Stimulated activated CD4-positive, alpha-beta T cell treated with anti-CD3 and anti-CD28 coated beads, TNF-alpha, amount 100 ng/mL, for 1 hour (primary cell): ENCODE results near the gene HMGCS1.
"Not testable (repeated sequence)": the region's sequence is repeated elsewhere in the genome, so short reads cannot be mapped to it uniquely, and the experiment has no call there.

Experiments used
- DNase-seq, 3 donors: peaks; one replicate each; pipeline ENCODE4 v3.0.0-alpha.2; 2020; ENCODE audit warnings: low read depth in 3 of 3, low spot score in 1 of 3

HMGCS1 gene

DNA sequence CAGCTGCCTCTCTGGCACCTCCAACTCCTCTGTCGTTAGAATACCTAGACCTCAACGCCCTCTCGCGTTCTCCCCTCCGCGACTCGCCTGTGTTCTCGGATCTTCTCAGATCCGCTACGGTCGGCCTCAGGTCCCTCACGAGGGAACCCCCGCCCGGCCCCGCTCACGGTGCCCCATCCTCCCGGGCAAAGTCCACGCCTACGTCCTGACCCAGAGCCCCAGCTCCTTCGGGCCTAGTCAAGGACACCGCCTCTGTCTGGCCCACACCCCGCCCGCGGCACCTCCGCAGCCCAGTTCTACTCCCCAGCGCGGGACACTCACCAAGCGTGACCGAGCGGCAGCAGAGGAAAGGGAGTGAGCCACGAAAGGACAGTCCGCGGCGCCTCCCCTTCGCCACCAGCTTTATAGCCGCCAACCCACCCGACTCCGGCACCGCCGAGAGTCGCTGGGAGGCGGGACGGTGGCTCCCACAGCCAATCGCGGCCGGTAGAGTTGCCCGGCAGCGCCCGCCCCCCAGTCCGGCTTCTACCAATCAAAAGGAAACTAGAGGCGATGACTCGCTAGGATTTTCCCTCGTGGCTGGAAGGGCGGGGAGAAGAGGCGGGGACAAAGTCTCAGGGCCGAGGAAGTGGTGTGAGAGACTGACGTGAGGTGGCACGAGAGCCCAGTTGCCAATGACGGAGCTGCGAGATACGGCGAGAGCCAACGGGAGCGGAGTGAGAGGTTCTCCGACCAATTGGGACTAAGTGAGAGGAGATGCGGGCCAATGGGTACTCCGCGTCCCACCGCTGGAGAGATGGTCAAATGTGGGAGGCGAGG is at the start of gene HMGCS1:
Gene HMGCS1 (minus strand): TSS at position 378 of the 819 bp plus-strand sequence. CDS start 14,447 bp downstream, outside the sequence.
- peak; percentile 90 to 95 (median 95) for DNase-seq

DNA sequence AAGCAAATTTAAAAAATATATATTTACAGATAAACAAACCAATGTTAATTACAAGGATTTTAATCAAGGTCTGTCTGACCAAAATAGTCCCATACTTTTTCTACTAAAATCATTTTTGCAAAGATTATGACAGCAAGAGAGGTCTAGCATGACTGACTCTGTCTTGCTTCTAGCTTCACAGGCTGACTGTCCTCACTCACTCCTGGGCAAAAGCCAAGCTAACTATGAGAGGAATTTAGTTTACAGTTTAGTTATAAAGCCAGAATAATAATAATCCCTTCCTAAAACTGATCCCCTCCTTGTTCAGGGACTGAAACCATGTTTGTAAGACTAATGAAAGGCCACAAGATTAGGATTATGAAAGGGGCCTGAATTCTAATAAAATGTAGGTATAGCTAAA is 45.5 kb upstream of the HMGCS1 start:
- DNase-seq: no peak

DNA sequence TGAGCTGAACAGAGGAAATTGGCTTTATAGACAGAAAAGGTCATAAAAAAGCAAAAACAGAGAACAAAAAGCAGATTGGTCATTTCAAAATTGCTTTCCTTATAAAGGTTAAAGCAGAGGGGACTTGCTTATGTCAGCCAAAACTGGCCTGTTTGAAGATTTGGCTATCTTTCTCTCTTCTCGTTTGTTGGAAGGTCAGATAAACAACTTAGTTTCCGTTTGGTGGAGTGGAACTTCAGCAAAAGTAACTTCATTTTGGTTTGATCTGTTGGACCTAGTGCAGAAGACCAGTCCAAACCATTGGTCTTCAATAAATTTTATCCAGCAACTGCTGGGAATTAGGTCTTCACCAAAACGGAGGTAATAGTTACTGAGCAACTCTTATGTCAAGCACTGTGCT is 45.1 kb upstream of the HMGCS1 start:
- no peak for DNase-seq

DNA sequence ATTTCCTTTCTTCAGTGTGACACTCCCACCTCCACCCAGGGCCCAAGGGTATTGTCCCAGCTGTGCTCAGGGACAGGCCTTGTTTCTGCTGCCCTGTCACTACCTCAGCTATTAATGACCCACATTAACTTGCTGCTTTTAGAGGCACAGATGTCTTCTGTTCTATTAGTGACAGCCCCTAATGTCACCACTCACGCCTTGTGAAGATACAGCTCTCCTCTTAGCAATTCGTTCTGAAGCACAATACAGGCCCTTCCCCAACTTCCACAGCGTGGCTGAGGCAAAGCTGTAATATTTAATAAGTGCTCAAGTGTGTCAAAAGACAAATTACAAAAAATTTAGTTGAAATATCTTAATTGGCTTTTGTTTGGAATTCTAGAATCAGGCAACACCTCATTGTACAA is 44.7 kb upstream of the HMGCS1 start:
- DNase-seq: no peak

DNA sequence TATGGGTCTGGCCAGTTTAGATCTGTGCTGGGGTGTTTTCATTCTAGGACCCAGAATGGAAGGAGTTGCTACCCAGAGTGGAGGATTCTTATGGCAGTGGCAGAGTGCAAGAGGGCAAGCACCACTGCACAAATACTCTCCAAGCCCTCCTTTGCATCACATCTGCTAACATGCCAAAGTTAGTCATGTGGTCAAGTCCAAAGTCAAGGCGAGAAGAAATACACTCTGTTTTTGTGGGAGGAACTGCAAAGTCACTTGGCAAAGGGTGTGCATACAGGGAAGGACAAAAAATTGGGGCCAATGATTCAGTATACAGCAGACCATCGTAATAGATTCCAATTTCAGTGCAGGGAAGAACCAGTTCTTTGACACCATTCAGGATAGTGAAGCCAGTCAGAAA is 43.9 kb upstream of the HMGCS1 start:
- DNase-seq: no peak

DNA sequence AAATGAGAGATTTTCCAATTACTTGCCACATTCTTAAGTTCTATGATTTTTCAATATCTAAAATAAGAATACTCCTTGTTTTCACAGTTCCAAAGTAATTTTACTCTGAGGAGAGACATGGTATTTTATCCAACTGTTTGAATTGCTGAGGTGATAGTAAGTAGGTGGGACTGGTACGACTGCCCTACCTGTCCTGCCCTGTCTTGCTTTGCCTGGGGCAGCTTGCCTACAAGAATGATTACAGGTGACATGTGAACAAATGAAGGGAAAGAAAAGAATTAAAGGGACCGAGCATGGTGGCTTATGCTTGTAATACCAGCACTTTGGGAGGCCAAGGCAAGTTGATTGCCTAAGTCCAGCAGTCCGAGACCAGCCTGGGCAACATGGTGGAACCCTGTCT is 41.6 kb upstream of the HMGCS1 start:
- no peak for DNase-seq

DNA sequence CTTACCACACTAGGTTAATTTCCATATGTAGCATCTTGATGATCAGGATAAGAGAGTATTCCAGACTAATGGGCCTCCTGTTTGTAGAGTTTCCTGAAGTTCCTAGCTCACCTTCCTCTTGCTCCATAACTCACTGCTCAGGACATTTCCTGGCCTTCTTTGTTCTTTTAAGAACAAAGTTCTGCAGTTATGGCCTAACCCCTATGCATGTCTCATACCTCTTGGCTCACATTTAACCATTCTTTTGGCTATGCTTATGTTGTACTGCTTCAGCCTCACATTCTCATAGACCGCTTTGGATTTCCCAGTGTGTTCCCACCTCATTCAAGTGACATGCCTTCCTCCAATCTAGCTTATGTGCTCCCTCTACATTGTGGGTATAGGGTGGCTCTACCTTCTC is 40.5 kb upstream of the HMGCS1 start:
- no peak for DNase-seq

DNA sequence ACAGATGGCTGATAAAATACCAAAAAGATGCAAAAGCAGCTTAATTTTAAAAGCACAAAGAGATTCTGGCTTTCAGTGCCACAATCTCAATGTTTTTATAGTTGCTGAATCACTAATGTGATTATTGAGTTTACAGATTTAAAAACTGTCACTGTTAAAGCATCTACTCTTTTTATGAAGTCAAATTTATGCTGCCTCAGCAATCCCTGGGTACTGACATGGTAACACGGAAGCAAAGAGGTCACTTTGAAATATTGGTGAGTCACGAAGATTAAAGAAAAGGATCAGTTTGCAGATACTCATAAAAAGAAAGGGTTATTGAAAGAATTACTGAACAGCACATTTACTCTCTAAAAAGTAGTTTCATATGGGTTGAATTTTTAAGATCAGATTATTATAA is 39.7 kb upstream of the HMGCS1 start:
- DNase-seq: no peak

DNA sequence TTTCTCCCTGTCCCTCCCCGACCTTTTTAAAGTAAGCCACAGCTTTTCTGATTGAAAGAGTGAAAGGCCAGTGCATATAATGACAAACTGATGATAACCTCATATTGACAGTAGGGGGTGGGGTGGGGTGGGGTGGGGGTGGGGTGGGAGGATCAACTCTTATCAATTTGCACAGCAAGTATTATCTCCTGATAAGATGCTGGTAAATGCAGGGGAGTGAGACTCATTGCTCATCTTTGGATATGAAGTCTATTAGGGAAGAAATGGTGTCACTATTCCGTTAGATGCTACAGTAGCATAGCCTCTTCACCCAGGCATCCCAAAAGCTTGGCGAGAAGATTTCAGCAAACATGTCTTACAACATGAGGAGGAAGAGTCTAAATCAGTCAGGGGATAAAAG is 38.9 kb upstream of the HMGCS1 start:
- no peak for DNase-seq

DNA sequence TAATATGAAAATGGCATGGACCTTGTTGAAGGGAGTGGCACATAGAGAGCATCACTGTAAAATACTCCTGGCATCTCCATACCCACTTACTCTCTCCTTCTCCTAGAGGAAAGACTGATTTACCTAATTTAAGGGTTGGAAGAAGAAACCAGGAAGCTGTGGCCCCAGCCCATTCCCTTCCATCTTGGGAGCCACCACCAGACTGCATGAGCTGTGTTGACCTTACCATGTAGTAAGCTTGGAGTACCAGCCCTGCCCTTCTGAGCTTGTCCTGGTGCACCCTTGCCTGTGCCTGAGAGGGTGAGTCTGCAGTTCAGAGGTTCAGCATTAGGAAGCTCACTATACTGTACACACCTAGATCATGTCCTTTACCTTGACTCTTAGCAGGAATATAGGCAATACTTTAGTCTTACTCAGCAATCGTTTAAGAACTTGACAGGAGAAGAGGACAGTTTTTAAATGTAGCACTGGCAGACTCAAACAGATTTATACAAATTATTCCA is 35.7 kb upstream of the HMGCS1 start:
- no peak for DNase-seq

DNA sequence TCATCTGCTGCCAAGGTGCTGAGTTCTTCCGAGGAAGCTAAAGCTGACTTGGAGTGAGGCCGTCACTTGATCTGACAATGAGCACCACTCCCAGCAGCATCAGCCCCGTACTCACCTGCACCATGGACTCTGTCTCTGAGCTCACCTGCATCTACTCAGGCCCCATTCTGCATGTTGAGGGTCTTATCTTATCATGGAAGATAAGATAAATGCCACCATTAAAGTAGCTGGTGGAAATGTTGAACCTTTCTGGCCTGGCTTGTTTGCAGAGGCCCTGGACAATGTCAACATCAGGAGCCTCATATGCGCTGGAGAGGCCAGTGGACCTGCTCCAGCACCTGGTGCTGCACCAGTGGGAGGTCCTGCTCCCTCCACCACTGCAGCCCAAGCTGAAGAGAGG is 35.0 kb upstream of the HMGCS1 start:
- no peak for DNase-seq

DNA sequence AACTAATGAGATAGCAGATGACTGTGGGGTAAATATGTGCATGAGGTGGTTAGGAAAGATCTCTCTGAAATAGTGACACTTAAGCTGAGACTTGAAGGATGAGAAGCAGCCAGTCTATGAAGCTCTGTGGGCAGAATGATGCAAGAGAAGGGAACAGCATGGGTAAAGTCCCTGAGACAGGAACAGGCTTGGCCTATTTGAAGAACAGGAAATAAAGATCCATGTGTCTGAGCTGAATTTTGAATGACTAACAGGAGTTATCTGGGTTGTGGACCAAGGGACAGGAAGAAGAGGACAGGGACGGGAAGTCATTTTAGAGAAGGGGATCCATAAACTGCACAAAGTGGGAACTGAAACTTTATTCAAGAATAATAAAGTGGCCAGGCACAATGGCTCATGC is 25.6 kb upstream of the HMGCS1 start:
- no peak for DNase-seq

DNA sequence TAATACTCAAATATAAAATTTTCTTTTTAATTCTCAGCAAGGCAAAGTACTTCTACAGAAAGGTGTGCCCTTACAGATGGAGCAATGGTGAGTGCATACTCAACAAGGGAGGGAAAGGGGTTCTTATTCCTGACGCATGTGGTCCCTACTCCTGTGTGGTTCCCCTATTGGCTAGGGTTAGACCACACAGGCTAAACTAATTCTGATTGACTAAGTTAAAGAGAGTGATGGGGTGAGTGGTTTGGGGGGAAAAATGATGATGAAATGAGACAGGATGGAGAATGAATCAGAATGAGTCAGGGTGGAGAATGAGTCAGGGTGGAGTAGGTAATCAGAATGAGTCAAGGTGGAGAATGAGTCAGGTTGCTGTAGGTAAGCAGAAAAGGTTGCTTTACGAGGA is 22.9 kb upstream of the HMGCS1 start:
- DNase-seq: no peak

DNA sequence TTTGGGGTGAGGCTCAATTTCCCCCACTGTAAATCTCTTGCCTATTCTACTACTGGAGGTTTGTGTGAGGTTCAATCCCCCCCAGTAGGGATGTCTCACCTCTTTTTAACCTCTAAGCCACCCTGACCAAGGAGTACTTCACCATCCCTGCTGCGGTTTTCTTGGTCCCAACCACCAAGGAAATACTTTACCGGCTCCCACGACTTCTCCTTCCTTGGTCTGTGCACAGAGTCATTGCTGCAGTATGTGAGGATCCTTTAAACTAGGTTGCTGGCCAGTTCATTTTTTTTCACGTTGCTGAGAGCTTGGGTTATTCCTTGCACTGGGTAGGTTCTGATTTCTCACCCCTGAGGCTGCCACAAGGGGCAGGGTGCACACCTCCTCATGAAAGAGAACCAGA is 22.5 kb upstream of the HMGCS1 start:
- DNase-seq: no peak

DNA sequence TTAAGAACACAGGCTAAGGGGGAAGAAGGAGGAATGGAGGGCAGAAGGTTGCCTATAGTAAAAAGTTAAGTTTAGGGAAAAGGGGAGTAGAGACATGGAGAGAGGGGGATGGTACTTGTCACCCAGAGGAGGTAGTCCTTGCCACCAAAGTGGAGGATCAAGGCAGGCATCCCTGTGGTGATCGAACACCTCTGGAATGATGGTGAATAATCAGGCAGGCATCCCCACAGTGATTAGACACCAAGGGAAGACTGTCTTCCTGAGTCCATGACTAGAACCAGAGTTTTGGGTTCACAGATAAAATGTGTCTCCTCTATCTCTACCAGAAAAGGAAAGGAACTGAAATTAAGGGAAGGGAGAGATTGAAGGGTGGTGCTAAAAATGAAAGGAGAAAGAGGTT is 19.2 kb upstream of the HMGCS1 start:
- DNase-seq: no peak

DNA sequence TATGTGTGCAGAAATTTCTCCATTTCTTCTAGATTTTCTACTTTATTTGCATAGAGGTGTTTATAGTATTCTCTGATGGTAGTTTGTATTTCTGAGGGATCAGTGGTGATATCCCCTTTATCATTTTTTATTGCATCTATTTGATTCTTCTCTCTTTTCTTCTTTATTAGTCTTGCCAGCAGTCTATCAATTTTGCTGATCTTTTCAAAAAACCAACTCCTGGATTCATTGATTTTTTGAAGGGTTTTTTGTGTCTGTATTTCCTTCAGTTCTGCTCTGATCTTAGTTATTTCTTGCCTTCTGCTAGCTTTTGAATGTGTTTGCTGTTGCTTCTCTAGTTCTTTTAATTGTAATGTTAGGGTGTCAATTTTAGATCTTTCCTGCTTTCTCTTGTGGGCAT is 12.4 kb upstream of the HMGCS1 start:
- not testable (repeated sequence) for DNase-seq

DNA sequence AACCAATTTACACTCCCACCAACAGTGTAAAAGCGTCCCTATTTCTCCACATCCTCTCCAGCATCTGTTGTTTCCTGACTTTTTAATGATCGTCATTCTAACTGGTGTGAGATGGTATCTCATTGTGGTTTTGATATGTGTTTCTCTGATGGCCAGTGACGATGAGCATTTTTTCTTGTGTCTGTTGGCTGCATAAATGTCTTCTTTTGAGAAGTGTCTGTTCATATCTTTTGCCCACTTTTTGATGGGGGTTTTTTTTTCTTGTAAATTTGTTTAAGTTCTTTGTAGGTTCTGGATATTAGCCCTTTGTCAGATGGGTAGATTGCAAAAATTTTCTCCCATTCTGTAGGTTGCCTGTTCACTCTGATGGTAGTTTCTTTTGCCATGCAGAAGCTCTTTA is 10.3 kb upstream of the HMGCS1 start:
- not testable (repeated sequence) for DNase-seq

DNA sequence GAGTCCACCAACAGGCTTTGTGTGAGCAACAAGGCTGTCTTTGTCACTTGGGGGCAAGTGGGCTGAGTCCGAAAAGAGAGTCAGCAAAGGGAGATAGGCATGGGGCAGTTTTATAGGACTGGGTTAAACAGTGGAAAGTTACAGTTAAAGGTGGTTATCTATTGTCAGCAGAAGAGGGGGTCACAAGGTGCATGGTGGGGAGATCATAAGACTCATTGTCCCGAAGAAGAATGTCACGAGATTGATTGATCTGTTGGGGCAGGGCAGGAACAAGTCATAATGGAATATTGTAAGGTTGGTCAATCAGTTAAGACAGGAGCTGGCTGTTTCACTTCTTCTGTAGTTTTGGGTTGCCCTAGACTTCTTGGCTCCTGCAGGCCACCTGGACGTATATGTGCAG is 7.6 kb upstream of the HMGCS1 start:
- DNase-seq: no peak

DNA sequence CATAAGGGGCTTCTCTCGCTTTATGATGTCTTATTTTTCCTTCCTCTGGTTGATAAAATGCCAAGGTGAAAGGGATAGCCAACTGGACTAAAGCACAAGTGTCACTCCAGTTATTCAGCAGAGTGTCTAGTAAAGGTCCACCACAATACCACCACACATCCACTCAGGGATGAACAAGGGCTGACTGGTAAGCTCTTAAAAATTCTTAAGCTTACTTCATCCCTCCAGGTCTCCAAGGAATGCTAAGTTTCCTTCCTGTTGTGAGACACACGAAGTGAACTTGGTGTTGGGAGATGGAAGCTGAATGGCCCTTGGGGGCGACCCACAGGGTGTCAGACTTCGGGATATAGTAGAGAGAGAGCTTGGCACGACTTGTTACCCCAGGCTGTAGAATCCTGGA is 3.2 kb upstream of the HMGCS1 start:
- no peak for DNase-seq

DNA sequence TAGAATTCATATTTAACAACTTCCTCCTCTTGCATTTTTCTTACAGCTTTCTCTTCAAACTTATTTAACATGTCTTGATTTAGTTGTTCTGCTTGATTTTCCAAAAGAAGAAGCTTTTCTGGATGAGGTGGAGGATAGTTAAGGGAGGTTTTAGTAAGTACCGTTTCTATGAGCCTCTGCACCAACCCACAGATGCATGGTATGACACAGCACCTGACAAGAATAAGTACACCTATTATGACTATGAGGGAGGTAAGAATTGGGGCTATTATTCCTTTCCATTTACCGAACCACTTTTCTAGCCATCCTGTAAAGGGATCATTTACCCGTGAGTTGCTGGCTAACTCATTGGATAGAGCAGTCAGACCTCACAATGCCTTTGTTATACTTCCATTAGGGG is 2.5 kb upstream of the HMGCS1 start:
- no peak for DNase-seq

DNA sequence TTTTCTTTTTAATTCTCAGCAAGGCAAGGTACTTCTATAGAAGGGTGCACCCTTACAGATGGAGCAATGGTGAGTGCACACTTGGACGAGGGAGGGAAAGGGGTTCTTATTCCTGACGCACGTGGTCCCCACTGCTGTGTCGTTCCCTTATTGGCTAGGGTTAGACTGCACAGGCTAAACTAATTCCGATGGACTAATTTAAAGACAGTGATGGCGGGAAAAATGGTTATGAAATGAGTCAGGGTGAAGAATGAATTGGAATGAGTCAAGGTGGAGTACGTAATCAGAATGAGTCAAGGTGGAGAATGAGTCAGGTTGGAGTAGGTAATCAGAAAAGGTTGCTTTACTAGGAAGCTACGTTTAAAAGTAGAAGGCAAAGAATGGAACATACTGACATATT is 2.1 kb upstream of the HMGCS1 start:
- no peak for DNase-seq

DNA sequence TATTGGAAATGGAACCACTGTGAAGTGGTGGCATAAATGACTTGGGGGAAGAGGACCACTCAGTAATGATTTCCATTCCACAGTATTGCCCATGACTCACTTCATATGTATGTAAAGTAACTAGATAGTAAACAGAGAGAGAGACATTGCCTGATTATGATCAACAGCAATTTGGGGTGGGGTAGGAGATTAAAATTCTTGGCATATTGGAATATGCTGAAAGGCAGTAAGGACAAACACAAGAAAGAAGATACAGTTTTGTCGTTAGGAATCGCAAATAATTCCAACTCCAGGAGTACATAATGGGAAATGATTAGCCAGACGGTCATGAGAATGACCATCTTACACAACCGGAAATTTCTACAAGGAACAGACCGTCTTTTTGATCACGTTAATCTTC is 1.5 kb upstream of the HMGCS1 start:
- DNase-seq: no peak

DNA sequence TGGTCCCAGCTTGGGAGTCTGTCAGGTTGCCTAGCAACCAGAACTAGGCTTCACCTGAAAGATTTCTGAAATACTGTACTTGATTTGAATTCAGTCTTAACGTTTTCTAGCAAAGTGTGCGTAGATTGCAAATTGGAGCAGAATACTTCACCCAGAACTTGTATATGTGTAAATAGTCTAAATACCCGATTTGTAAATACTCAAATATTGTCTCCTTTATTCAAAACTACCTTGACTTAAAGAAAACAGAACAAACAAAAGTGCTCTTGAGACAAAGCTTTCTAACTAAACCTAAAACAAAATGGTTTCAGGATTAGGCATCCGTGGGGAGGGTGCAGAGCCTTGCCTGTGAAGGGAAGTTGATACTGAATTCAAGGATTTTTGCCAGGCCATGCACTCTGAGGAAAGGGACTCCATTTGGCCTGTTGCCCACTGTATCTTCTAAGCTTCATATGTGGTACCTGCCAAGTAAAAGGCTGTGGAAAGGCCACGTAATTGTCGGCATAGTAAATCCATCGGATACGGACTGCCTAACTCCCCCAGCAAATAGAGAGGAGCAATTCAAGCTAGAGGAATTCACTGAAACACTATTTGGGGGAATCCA is 744 bp upstream of the HMGCS1 start:
- DNase-seq: no peak
